ENCODE measurements around the gene C2orf76. TPM values are rescaled to one million over a fixed set of nuclear protein-coding genes. Genes with fewer than 3 reads are reported as not detected.

Gene C2orf76
- total RNA-seq: 10 to 100 TPM in 1 of 4 donors, 1 to 10 TPM in 3; 6.7 to 10.6 (median 9.3) TPM

- Histone ChIP-seq H3K4me3 (peak within 1 kb of the TSS; percentile 64), H3K27me3 (no peaks in the 10 kb centered on the region), H3K36me3 (peaks cover 33% of the 10 kb centered on the region), H3K4me1 (peaks cover 34% of the 10 kb centered on the region), H3K9me3 (no peaks in the 10 kb centered on the region), H3K27ac (peak within 1 kb of the TSS; percentile 90)
- DNase-seq (ENCODE audit: low spot score in 2 of 2): peak; percentile 97
- TF ChIP-seq POLR2AphosphoS5 (IDR thresholded peaks at IDR 0.05) (peak; percentile 81 to 96 (median 95)), EP300 (IDR thresholded peaks at IDR 0.05) (no peak), CTCF (IDR thresholded peaks at IDR 0.05) (no peak), POLR2A (IDR thresholded peaks at IDR 0.05) (peak; percentile 56 to 78)
- 0% methylated on average over 29 of the region's 65 CpGs for WGBS
Observed at GRCh38 chr2:119366649-119367471, at the start of gene C2orf76, which contains the start of gene DBI. Gene C2orf76 (minus strand): TSS chr2:119366834. CDS start chr2:119339959, 26,875 bp downstream. Gene DBI (plus strand): TSS chr2:119366977. CDS start chr2:119367052, 75 bp downstream.

GRCh38 chr2:119415630-119416029 lies 49.0 kb upstream of the C2orf76 start:
- H3K27me3 ChIP-seq: no peaks in the 10 kb centered on the region
- WGBS: 71% methylated on average over 1 of the region's 1 CpG
- H3K4me1 ChIP-seq: peaks cover 10% of the 10 kb centered on the region
- no peak overlapping the region for H3K27ac ChIP-seq
- DNase-seq (ENCODE audit: low spot score in 2 of 2): no peak
- no peak for TF ChIP-seq EP300 (IDR thresholded peaks at IDR 0.05)
- no peak for TF ChIP-seq POLR2A (IDR thresholded peaks at IDR 0.05)
- TF ChIP-seq CTCF (IDR thresholded peaks at IDR 0.05): no peak
- no peak for TF ChIP-seq POLR2AphosphoS5 (IDR thresholded peaks at IDR 0.05)
- no peaks in the 10 kb centered on the region for H3K36me3 ChIP-seq
- no peaks in the 10 kb centered on the region for H3K9me3 ChIP-seq
- no peak overlapping the region for H3K4me3 ChIP-seq

GRCh38 chr2:119414894-119415293 lies 48.3 kb upstream of the C2orf76 start:
- WGBS: 82% methylated on average over 3 of the region's 3 CpGs
- no peak overlapping the region for H3K4me3 ChIP-seq
- no peaks in the 10 kb centered on the region for H3K27me3 ChIP-seq
- no peaks in the 10 kb centered on the region for H3K9me3 ChIP-seq
- no peak overlapping the region for H3K27ac ChIP-seq
- no peak for TF ChIP-seq EP300 (IDR thresholded peaks at IDR 0.05)
- no peak for TF ChIP-seq POLR2A (IDR thresholded peaks at IDR 0.05)
- no peak for TF ChIP-seq CTCF (IDR thresholded peaks at IDR 0.05)
- TF ChIP-seq POLR2AphosphoS5 (IDR thresholded peaks at IDR 0.05): no peak
- no peaks in the 10 kb centered on the region for H3K36me3 ChIP-seq
- peaks cover 10% of the 10 kb centered on the region for H3K4me1 ChIP-seq
- DNase-seq (ENCODE audit: low spot score in 2 of 2): no peak

- TF ChIP-seq EP300 (IDR thresholded peaks at IDR 0.05) (no peak), POLR2AphosphoS5 (IDR thresholded peaks at IDR 0.05) (no peak), POLR2A (IDR thresholded peaks at IDR 0.05) (no peak), CTCF (IDR thresholded peaks at IDR 0.05) (no peak)
- no peak overlapping the region for H3K4me3 ChIP-seq
- 80% methylated on average over 4 of the region's 4 CpGs for WGBS
- peaks cover 13% of the 10 kb centered on the region for H3K4me1 ChIP-seq
- H3K27ac ChIP-seq: no peak overlapping the region
- no peak for DNase-seq (ENCODE audit: low spot score in 2 of 2)
- H3K27me3 ChIP-seq: no peaks in the 10 kb centered on the region
- H3K36me3 ChIP-seq: no peaks in the 10 kb centered on the region
- H3K9me3 ChIP-seq: no peaks in the 10 kb centered on the region
Observed at GRCh38 chr2:119409506-119409905, 42.9 kb upstream of the C2orf76 start.

GRCh38 chr2:119408221-119408619 lies 41.6 kb upstream of the C2orf76 start:
- no peaks in the 10 kb centered on the region for H3K27me3 ChIP-seq
- no peaks in the 10 kb centered on the region for H3K36me3 ChIP-seq
- peak in 1 of 2 donors; percentile 77 for DNase-seq (ENCODE audit: low spot score in 2 of 2)
- H3K4me1 ChIP-seq: peaks cover 13% of the 10 kb centered on the region
- WGBS: 51% methylated on average over 5 of the region's 5 CpGs
- TF ChIP-seq EP300 (IDR thresholded peaks at IDR 0.05) (no peak), CTCF (IDR thresholded peaks at IDR 0.05) (no peak), POLR2AphosphoS5 (IDR thresholded peaks at IDR 0.05) (no peak)
- H3K4me3 ChIP-seq: no peak overlapping the region
- no peaks in the 10 kb centered on the region for H3K9me3 ChIP-seq
- no peak overlapping the region for H3K27ac ChIP-seq
